K562 (cell line): ENCODE results near the gene WWP2. TPM values are rescaled to one million over a fixed set of nuclear protein-coding genes. Genes with fewer than 3 reads are reported as not detected.

ENCODE experiments used
- ATAC-seq: fragments of 200-7000 bp; cut with Tn5 transposase; 3 replicates; pipeline ENCODE4 v1.9.1; 2020; ENCODE audit warnings: moderate library complexity
- BruUV-seq: library from RNA; stranded (reverse); fragments of 400-500 nt; replicated peaks from 2 replicates; lab custom pipeline; 2021; lab: Mats Ljungman, UMichigan
- CTCF ChIA-PET: fragments of 300-600 bp; formaldehyde crosslinking; extraction: SDS; loops from one replicate; lab custom pipeline; 2021; ENCODE audit warnings: low intra/inter-chr PET ratio; lab: Yijun Ruan, JAX
- POLR2A ChIA-PET: fragments of 300-600, 350-650 bp; sonication (Branson Sonifier 250); formaldehyde crosslinking; extraction: SDS; loops from one replicate; lab custom pipeline; 2021; ENCODE audit warnings: antibody characterized with exemption, inconsistent platforms; lab: Yijun Ruan, JAX
- DNase-seq, 4 experiments: peaks; one replicate each; pipeline versions ENCODE4 v3.0.0 to v3.0.0-alpha.2; 2011 to 2018; ENCODE audit warnings: low spot score in 3 of 4, mixed read lengths in 3 of 4; ENCODE audit errors: extremely low read depth in 1 of 4
- FAIRE-seq: peaks from 2 replicates; lab custom pipeline; 2011; peaks lifted over from hg19 to GRCh38; lab: Jason Lieb, UNC
- H2AFZ ChIP-seq: 2 replicates; pipeline ENCODE4 v1.6.0; 2011; ENCODE audit warnings: low read depth, low read length, control low read depth, inconsistent platforms
- H3K27ac ChIP-seq: fragments of 200-600 bp; 3 replicates; pipeline ENCODE4 v1.8.0; 2011; ENCODE audit warnings: low read depth, mild to moderate bottlenecking, control low read depth, inconsistent platforms, low read length, moderate library complexity, mixed read lengths; ENCODE audit errors: extremely low read depth
- H3K27me3 ChIP-seq, 2 experiments: fragments of 300-600 bp in 1 of 2; 2 replicates in 1 of 2; 3 replicates in 1 of 2; pipeline versions ENCODE4 v1.6.0 to v1.8.0; 2011; ENCODE audit warnings: inconsistent platforms in 2 of 2, low read length in 2 of 2, mild to moderate bottlenecking in 1 of 2, mixed read lengths in 1 of 2, moderate library complexity in 1 of 2; ENCODE audit not compliant: control insufficient read depth in 2 of 2, insufficient read depth in 2 of 2
- H3K36me3 ChIP-seq: fragments of 300-600 bp; 3 replicates; pipeline ENCODE4 v1.8.0; 2011; ENCODE audit warnings: mild to moderate bottlenecking, low read length, inconsistent platforms; ENCODE audit not compliant: control insufficient read depth, insufficient read depth
- H3K4me1 ChIP-seq, 2 experiments: fragments of 200-600 bp in 1 of 2; replicated peaks in 1 of 2; 2 replicates in 1 of 2; 3 replicates in 1 of 2; pipeline versions ENCODE4 v1.5.1 to v1.8.0; 2011; ENCODE audit warnings: inconsistent platforms in 2 of 2, low read length in 2 of 2, mild to moderate bottlenecking in 1 of 2, mixed read lengths in 1 of 2, moderate library complexity in 1 of 2; ENCODE audit not compliant: control insufficient read depth in 2 of 2, insufficient read depth in 2 of 2
- H3K4me2 ChIP-seq: 2 replicates; pipeline ENCODE4 v1.6.1; 2011; ENCODE audit warnings: low read length, control low read depth, inconsistent platforms, mixed read lengths; ENCODE audit not compliant: insufficient read depth
- H3K4me3 ChIP-seq: fragments of 200-600 bp; sonication (generic), shearing (Covaris generic); 2 replicates; pipeline ENCODE4 v1.5.1; 2016; ENCODE audit warnings: control low read depth, inconsistent platforms
- H3K79me2 ChIP-seq: fragments of 200-600 bp; 3 replicates; pipeline ENCODE4 v1.8.0; 2011; ENCODE audit warnings: low read length, inconsistent platforms; ENCODE audit not compliant: control insufficient read depth, insufficient read depth
- H3K9ac ChIP-seq, 2 experiments: 2 replicates each; pipeline versions ENCODE4 v1.6.0 to v1.6.1; 2011; ENCODE audit warnings: low read depth in 2 of 2, low read length in 2 of 2, control low read depth in 1 of 2, inconsistent platforms in 1 of 2, mild to moderate bottlenecking in 1 of 2, mixed read lengths in 1 of 2; ENCODE audit not compliant: insufficient read depth in 1 of 2
- H3K9me1 ChIP-seq: one replicate; pipeline ENCODE4 v1.6.0; 2011; ENCODE audit warnings: inconsistent platforms, mild to moderate bottlenecking, low read length, moderate library complexity; ENCODE audit not compliant: control insufficient read depth, insufficient read depth
- H3K9me3 ChIP-seq: replicated peaks from 2 replicates; pipeline ENCODE4 v1.5.1; 2011; ENCODE audit warnings: low read depth, low read length, inconsistent platforms; ENCODE audit not compliant: control insufficient read depth, insufficient read depth
- H4K20me1 ChIP-seq: replicated peaks from 2 replicates; pipeline ENCODE4 v1.6.1; 2011; ENCODE audit warnings: low read length, inconsistent platforms, mixed read lengths; ENCODE audit not compliant: control insufficient read depth, insufficient read depth
- JUND ChIP-seq, 2 experiments: IDR thresholded peaks; 2 replicates in 1 of 2; 3 replicates in 1 of 2; pipeline ENCODE4 v1.6.1; 2011; ENCODE audit warnings: borderline replicate concordance in 2 of 2, low read depth in 2 of 2, low read length in 2 of 2, improper control_type of control experiment in 1 of 2, missing biosample characterization in 1 of 2, missing genetic modification characterization in 1 of 2, missing genetic modification reagents in 1 of 2
- MEF2D ChIP-seq: conservative IDR thresholded peaks from 2 replicates; pipeline ENCODE4 v1.6.1; 2016; ENCODE audit warnings: low read depth, missing genetic modification characterization, missing compliant biosample characterization
- MTF1 ChIP-seq: fragments of 250-450 bp; sonication (Bioruptor Pico); IDR thresholded peaks from 2 replicates; pipeline ENCODE4 v1.9.0; 2021; ENCODE audit warnings: moderate library complexity, mild to moderate bottlenecking, inconsistent platforms, borderline replicate concordance
- MYBL2 ChIP-seq, 2 experiments: fragments of 450-650 bp in 1 of 2; sonication (generic) in 1 of 2; formaldehyde crosslinking in 1 of 2; IDR thresholded peaks; 2 replicates each; pipeline versions ENCODE4 v1.6.1 to v1.8.1; 2017 to 2022; ENCODE audit warnings: borderline replicate concordance in 1 of 2, inconsistent platforms in 1 of 2, low read depth in 1 of 2, mild to moderate bottlenecking in 1 of 2, missing genetic modification reagents in 1 of 2, moderate library complexity in 1 of 2
- PHF20 ChIP-seq: fragments of 450-650 bp; IDR thresholded peaks from 2 replicates; pipeline ENCODE4 v1.6.1; 2018; ENCODE audit not compliant: partially characterized antibody
- PPARD ChIP-seq: fragments of 250-450 bp; sonication (Bioruptor Pico); IDR thresholded peaks from 2 replicates; pipeline ENCODE4 v1.8.0; 2022; ENCODE audit warnings: inconsistent platforms, mild to moderate bottlenecking, moderate library complexity
- PTRF ChIP-seq: fragments of 450-650 bp; IDR thresholded peaks from 2 replicates; pipeline ENCODE4 v1.6.1; 2016; ENCODE audit warnings: mild to moderate bottlenecking, missing genetic modification characterization, missing compliant biosample characterization
- SRF ChIP-seq, 2 experiments: fragments of 250-450, 450-650 bp in 1 of 2; sonication (Bioruptor Pico) in 1 of 2; sonication (generic) in 1 of 2; formaldehyde crosslinking; IDR thresholded peaks; 2 replicates each; pipeline versions ENCODE4 v1.5.0 to v1.5.1; 2020 to 2022; ENCODE audit warnings: mild to moderate bottlenecking in 1 of 2, missing genetic modification reagents in 1 of 2
- ZBED1 ChIP-seq: IDR thresholded peaks from 2 replicates; pipeline ENCODE4 v1.6.1; 2014
- ZNF609 ChIP-seq: sonication (generic); formaldehyde crosslinking; IDR thresholded peaks from 2 replicates; pipeline ENCODE4 v1.8.1; 2023; ENCODE audit warnings: missing genetic modification reagents, mild to moderate bottlenecking, borderline replicate concordance
- ZNF778 ChIP-seq: fragments of 450-650 bp; formaldehyde crosslinking; IDR thresholded peaks from 2 replicates; pipeline ENCODE4 v1.4.0; 2020; ENCODE audit warnings: mild to moderate bottlenecking, moderate library complexity
- WGBS: fragments of 100-300 bp; shearing (Covaris generic); methylation state at CpG from one replicate; pipeline ENCODE4 v1.1.6; 2016; ENCODE audit warnings: low coverage, mixed read lengths; ENCODE audit not compliant: insufficient coverage; ENCODE audit errors: missing lambda C conversion rate; 5-methylcytosine and 5-hydroxymethylcytosine counted together
- in situ Hi-C: fragments of 300-500 bp; cut with MboI; formaldehyde crosslinking; loops from 4 replicates; pipeline ENCODE4 v1.15.0; 2018; ENCODE audit warnings: inconsistent platforms, mixed read lengths
- intact Hi-C: fragments of 100-400 bp; cut with micrococcal nuclease; formaldehyde crosslinking; loops from 2 replicates; pipeline ENCODE4 v1.14.2; 2022
- polyA plus RNA-seq, 8 experiments: library from polyadenylated mRNA; depleted of rRNA in 4 of 8; stranded (reverse) in 5 of 8; unstranded in 3 of 8; fragments of >200 nt; fragmentation: Nextera tagmentation in 2 of 8; fragmentation: Illumina TruSeq in 1 of 8; extraction: Ambion mirVana in 2 of 8; extraction: Trizol in 1 of 8; gene quantifications; 2 replicates each; pipeline versions ENCODE4 v1.2.1 to v1.2.3, GENCODE V29; 2011 to 2014; ENCODE audit warnings: inconsistent platforms in 1 of 8, missing spikeins in 1 of 8
- total RNA-seq, 7 experiments: library from RNA; depleted of rRNA in 6 of 7; stranded (reverse); fragments of >200 nt in 6 of 7; fragmentation: Illumina TruSeq in 2 of 7; extraction: Trizol in 2 of 7; gene quantifications; 2 replicates each; pipeline versions ENCODE4 v1.2.1 to v1.2.3, GENCODE V29; 2011 to 2021; ENCODE audit warnings: low replicate concordance in 1 of 7
- TF ChIP-seq, protein P1 (sequence below): fragments of 250-450 bp; sonication (Bioruptor Pico); IDR thresholded peaks from 2 replicates; pipeline ENCODE4 v1.8.0; 2021; ENCODE audit warnings: mild to moderate bottlenecking, moderate library complexity

WWP2 gene
- total and polyA plus RNA-seq, 9 of the 15 experiments (the other 6 are each of a cell fraction or from before 2014, with no cell fraction given): 1.9 to 34.4 (median 14.6) TPM

DNA sequence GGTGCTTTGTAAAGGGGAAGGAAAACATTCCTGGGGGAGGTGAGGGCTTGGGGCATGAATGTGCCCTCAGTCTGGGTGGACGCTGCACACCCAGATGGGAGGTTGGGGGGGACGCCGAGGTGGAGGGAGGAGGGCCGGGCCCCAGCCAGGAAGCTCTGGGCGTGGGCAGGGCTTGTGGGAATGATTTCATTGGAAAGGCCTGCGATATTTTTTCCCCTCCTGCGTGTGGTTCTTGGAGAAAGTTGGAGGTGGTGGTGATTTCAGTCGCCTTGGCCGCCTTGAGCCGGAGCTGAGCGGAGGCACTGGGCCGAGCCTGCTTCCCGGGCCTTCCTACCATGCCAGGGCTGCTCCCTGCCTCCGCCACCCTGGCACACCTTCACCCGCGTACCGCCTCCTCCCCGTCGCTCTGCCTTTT, 162.7 kb downstream of the WWP2 start (continued):
- TF ChIP-seq MEF2D: no peak
- no peak for TF ChIP-seq SRF (CRISPR knock-in tag; IDR thresholded peaks at IDR 0.05)
- TF ChIP-seq JUND (IDR thresholded peaks at IDR 0.05; ENCODE audit: borderline replicate concordance, low read depth, low read length): no peak
- no peak for TF ChIP-seq JUND (tag; IDR thresholded peaks at IDR 0.05; ENCODE audit: borderline replicate concordance, low read depth, low read length)
- TF ChIP-seq PPARD (CRISPR knock-in tag): no peak
- TF ChIP-seq MYBL2 (IDR thresholded peaks at IDR 0.05; ENCODE audit: low read depth): no peak
- TF ChIP-seq MYBL2 (CRISPR knock-in tag; IDR thresholded peaks at IDR 0.05; ENCODE audit: borderline replicate concordance): no peak

DNA sequence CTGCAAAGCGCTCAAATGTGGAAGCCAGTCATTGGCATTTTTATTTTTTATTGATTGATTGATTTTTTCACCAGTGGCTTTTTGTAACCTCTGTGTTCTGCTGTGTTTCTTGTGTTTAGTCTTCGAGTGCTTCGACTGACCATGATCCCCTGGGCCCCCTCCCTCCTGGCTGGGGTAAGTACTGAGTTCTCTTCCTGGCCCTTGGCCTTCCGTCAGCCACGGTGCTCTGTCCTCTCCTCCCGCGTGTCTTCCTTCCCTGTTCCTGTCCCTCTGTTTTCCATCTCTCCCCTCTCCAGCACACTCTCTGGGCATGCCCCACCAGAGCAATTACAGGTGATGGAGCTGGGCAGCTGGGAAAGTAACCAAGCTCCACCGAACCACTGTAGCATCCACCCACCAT, 163.2 kb downstream of the WWP2 start:
- in situ Hi-C loops (loop anchor here (5.0 kb wide), 2 partner anchors 138 to 218 kb away; no protein-coding TSS in a partner anchor), intact Hi-C loops (no loop called here)
- BruUV-seq: no TSS peak
- TF ChIP-seq ZBED1: no peak
- TF ChIP-seq MTF1: no peak
- TF ChIP-seq, protein P1, sequence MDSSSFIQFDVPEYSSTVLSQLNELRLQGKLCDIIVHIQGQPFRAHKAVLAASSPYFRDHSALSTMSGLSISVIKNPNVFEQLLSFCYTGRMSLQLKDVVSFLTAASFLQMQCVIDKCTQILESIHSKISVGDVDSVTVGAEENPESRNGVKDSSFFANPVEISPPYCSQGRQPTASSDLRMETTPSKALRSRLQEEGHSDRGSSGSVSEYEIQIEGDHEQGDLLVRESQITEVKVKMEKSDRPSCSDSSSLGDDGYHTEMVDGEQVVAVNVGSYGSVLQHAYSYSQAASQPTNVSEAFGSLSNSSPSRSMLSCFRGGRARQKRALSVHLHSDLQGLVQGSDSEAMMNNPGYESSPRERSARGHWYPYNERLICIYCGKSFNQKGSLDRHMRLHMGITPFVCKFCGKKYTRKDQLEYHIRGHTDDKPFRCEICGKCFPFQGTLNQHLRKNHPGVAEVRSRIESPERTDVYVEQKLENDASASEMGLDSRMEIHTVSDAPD: no peak
- TF ChIP-seq ZNF609 (CRISPR knock-in tag): no peak
- no peak for TF ChIP-seq ZNF778
- no peak for TF ChIP-seq PTRF
- no peak for TF ChIP-seq PHF20

More for the DNA sequence above, 163.2 kb downstream of the WWP2 start:
- no peak overlapping the region for H2AFZ ChIP-seq
- H3K4me3 ChIP-seq: no peak overlapping the region
- ATAC-seq: no peak
- H3K4me2 ChIP-seq: no peak overlapping the region
- CTCF ChIA-PET: no interaction called here
- H3K4me1 ChIP-seq: 0 out of 5 replicates have a peak, but pooled peaks cover 0 to 3% of the 10 kb centered on the region in 2 experiments
- no peaks in the 10 kb centered on the region for H3K27me3 ChIP-seq
- POLR2A ChIA-PET: no interaction called here
- no peaks in the 10 kb centered on the region for H3K79me2 ChIP-seq
- no peak overlapping the region for H3K27ac ChIP-seq
- no peaks in the 10 kb centered on the region for H3K9me3 ChIP-seq
- H4K20me1 ChIP-seq: no peaks in the 10 kb centered on the region; the same call in 1 of the 2 replicates
- H3K9ac ChIP-seq: no peak overlapping the region
- no peaks in the 10 kb centered on the region for H3K9me1 ChIP-seq
- peaks cover 4% of the 10 kb centered on the region; the same call in 1 of the 3 replicates for H3K36me3 ChIP-seq
- DNase-seq: no peak
- WGBS: 79% methylated on average over 8 of the region's 8 CpGs
- no peak for FAIRE-seq
